GM10266 (cell line): ENCODE measurements around the gene GHRL.

ENCODE experiments used
- DNase-seq: peaks from one replicate; pipeline ENCODE4 v3.0.0; 2012; ENCODE audit errors: extremely low spot score
- TF ChIP-seq, protein P1 (sequence below): IDR thresholded peaks from 2 replicates; pipeline ENCODE4 v1.5.1; 2012; ENCODE audit warnings: mild to moderate bottlenecking, low read depth; ENCODE audit not compliant: control insufficient read depth, insufficient read depth; ENCODE audit errors: missing control alignments

GHRL gene

GRCh38 chr3:10253731-10254130 is 39.0 kb downstream of the GHRL start:
- TF ChIP-seq, protein P1, sequence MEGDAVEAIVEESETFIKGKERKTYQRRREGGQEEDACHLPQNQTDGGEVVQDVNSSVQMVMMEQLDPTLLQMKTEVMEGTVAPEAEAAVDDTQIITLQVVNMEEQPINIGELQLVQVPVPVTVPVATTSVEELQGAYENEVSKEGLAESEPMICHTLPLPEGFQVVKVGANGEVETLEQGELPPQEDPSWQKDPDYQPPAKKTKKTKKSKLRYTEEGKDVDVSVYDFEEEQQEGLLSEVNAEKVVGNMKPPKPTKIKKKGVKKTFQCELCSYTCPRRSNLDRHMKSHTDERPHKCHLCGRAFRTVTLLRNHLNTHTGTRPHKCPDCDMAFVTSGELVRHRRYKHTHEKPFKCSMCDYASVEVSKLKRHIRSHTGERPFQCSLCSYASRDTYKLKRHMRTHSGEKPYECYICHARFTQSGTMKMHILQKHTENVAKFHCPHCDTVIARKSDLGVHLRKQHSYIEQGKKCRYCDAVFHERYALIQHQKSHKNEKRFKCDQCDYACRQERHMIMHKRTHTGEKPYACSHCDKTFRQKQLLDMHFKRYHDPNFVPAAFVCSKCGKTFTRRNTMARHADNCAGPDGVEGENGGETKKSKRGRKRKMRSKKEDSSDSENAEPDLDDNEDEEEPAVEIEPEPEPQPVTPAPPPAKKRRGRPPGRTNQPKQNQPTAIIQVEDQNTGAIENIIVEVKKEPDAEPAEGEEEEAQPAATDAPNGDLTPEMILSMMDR: no peak
- DNase-seq: no peak

- no peak for DNase-seq
- TF ChIP-seq, protein P1: no peak
Measured at GRCh38 chr3:10251006-10251405, 41.7 kb downstream of the GHRL start.

- DNase-seq: no peak
- TF ChIP-seq, protein P1: no peak
Measured at GRCh38 chr3:10249833-10250232, 42.9 kb downstream of the GHRL start.

- DNase-seq: peak; percentile 78
- TF ChIP-seq, protein P1: no peak
Measured at GRCh38 chr3:10248984-10249748, 43.6 kb downstream of the GHRL start.

- TF ChIP-seq, protein P1: no peak
Measured at GRCh38 chr3:10248184-10248983, 44.4 kb downstream of the GHRL start, which contains the start of gene TATDN2. Gene TATDN2 (plus strand): TSS chr3:10248459. CDS start chr3:10249201, 742 bp downstream.

GRCh38 chr3:10247679-10248183 is 45.0 kb downstream of the GHRL start:
- no peak for DNase-seq
- TF ChIP-seq, protein P1: no peak

More at GRCh38 chr3:10248184-10248983, 44.4 kb downstream of the GHRL start, which contains the start of gene TATDN2:
- peak; percentile 99 for DNase-seq
